ENCODE measurements around the gene HECTD2. TPM values are rescaled to one million over a fixed set of nuclear protein-coding genes. Genes with fewer than 3 reads are reported as not detected.

HECTD2 gene
- total RNA-seq, 1 donor = 15.1 TPM

- no peak for TF ChIP-seq CTCF (IDR thresholded peaks at IDR 0.05; ENCODE audit: insufficient read depth, low read depth, low read length)
- H3K4me3 ChIP-seq (ENCODE audit: low read depth, low read length) = no peak overlapping the region
- peak; percentile 26 for DNase-seq (ENCODE audit: low read depth)
Observed at GRCh38 chr10:91460681-91461080, 50.5 kb downstream of the HECTD2 start.

- TF ChIP-seq CTCF (IDR thresholded peaks at IDR 0.05; ENCODE audit: insufficient read depth, low read depth, low read length) = no peak
- peak; percentile 51 for DNase-seq (ENCODE audit: low read depth)
- no peak overlapping the region for H3K4me3 ChIP-seq (ENCODE audit: low read depth, low read length)
Observed at GRCh38 chr10:91462423-91462822, 52.3 kb downstream of the HECTD2 start.

GRCh38 chr10:91464500-91464899 lies 54.4 kb downstream of the HECTD2 start:
- no peak for DNase-seq (ENCODE audit: low read depth)
- no peak overlapping the region for H3K4me3 ChIP-seq (ENCODE audit: low read depth, low read length)
- no peak for TF ChIP-seq CTCF (IDR thresholded peaks at IDR 0.05; ENCODE audit: insufficient read depth, low read depth, low read length)

GRCh38 chr10:91465261-91465660 lies 55.1 kb downstream of the HECTD2 start:
- no peak overlapping the region for H3K4me3 ChIP-seq (ENCODE audit: low read depth, low read length)
- no peak for DNase-seq (ENCODE audit: low read depth)
- TF ChIP-seq CTCF (IDR thresholded peaks at IDR 0.05; ENCODE audit: insufficient read depth, low read depth, low read length) = no peak

- H3K4me3 ChIP-seq (ENCODE audit: low read depth, low read length) = no peak overlapping the region
- DNase-seq (ENCODE audit: low read depth) = no peak
- TF ChIP-seq CTCF (IDR thresholded peaks at IDR 0.05; ENCODE audit: insufficient read depth, low read depth, low read length) = no peak
Observed at GRCh38 chr10:91467114-91467513, 57.0 kb downstream of the HECTD2 start.

GRCh38 chr10:91471602-91472001 lies 61.5 kb downstream of the HECTD2 start:
- no peak for TF ChIP-seq CTCF (IDR thresholded peaks at IDR 0.05; ENCODE audit: insufficient read depth, low read depth, low read length)
- H3K4me3 ChIP-seq (ENCODE audit: low read depth, low read length) = no peak overlapping the region
- DNase-seq (ENCODE audit: low read depth) = no peak

- H3K4me3 ChIP-seq (ENCODE audit: low read depth, low read length) = no peak overlapping the region
- no peak for DNase-seq (ENCODE audit: low read depth)
- no peak for TF ChIP-seq CTCF (IDR thresholded peaks at IDR 0.05; ENCODE audit: insufficient read depth, low read depth, low read length)
Observed at GRCh38 chr10:91472911-91473310, 62.8 kb downstream of the HECTD2 start.
